HK-2 (cell line): ENCODE data around the gene SMIM24.
A peak's percentile ranks its signal among the peaks of the same experiment; 100 is the strongest.
"Not testable (repeated sequence)": the region's sequence is repeated elsewhere in the genome, so short reads cannot be mapped to it uniquely, and the experiment has no call there.

Source experiments
- DNase-seq: peaks from one replicate; pipeline ENCODE4 v3.0.0-alpha.2; 2018; ENCODE audit not compliant: unreplicated experiment

Gene SMIM24

GRCh38 chr19:3480383-3481091 is at the start of gene SMIM24:
SMIM24 (minus strand) TSS chr19:3480525; CDS start chr19:3480463, 62 bp downstream.
- peak; percentile 62 for DNase-seq

GRCh38 chr19:3529299-3529698 is 49.0 kb upstream of the SMIM24 start:
- not testable (repeated sequence) for DNase-seq

- DNase-seq = no peak
Measured at GRCh38 chr19:3528539-3529211, 48.4 kb upstream of the SMIM24 start.

GRCh38 chr19:3528080-3528479 is 47.8 kb upstream of the SMIM24 start:
- DNase-seq = no peak

GRCh38 chr19:3527238-3527910 is 47.0 kb upstream of the SMIM24 start:
- DNase-seq = no peak

- DNase-seq = no peak
Measured at GRCh38 chr19:3526507-3527237, 46.3 kb upstream of the SMIM24 start.

GRCh38 chr19:3524904-3525451 is 44.7 kb upstream of the SMIM24 start:
- DNase-seq = no peak

- no peak for DNase-seq
Measured at GRCh38 chr19:3524078-3524842, 43.9 kb upstream of the SMIM24 start.

GRCh38 chr19:3523361-3524077 is 43.2 kb upstream of the SMIM24 start:
- no peak for DNase-seq

- DNase-seq = no peak
Measured at GRCh38 chr19:3522421-3523360, 42.4 kb upstream of the SMIM24 start.

- DNase-seq = no peak
Measured at GRCh38 chr19:3521104-3521445, 40.8 kb upstream of the SMIM24 start.

GRCh38 chr19:3520166-3521103 is 40.1 kb upstream of the SMIM24 start:
- DNase-seq = no peak

GRCh38 chr19:3519126-3519525 is 38.8 kb upstream of the SMIM24 start:
- no peak for DNase-seq

- no peak for DNase-seq
Measured at GRCh38 chr19:3518659-3519058, 38.3 kb upstream of the SMIM24 start.

GRCh38 chr19:3518255-3518654 is 37.9 kb upstream of the SMIM24 start:
- no peak for DNase-seq

GRCh38 chr19:3517638-3518037 is 37.3 kb upstream of the SMIM24 start:
- no peak for DNase-seq

- no peak for DNase-seq
Measured at GRCh38 chr19:3516675-3517207, 36.4 kb upstream of the SMIM24 start.

- no peak for DNase-seq
Measured at GRCh38 chr19:3515891-3516422, 35.6 kb upstream of the SMIM24 start.
